CD4-positive, alpha-beta T cell treated with Interleukin-21 for 1 hour (primary cell): ENCODE data around the gene ADAMTS3.

Experiments used
- DNase-seq: peaks from one replicate; pipeline ENCODE4 v3.0.0-alpha.2; 2020

ADAMTS3 gene

GRCh38 chr4:72275381-72275780 is 293.6 kb downstream of the ADAMTS3 start:
- DNase-seq = no peak

DNA sequence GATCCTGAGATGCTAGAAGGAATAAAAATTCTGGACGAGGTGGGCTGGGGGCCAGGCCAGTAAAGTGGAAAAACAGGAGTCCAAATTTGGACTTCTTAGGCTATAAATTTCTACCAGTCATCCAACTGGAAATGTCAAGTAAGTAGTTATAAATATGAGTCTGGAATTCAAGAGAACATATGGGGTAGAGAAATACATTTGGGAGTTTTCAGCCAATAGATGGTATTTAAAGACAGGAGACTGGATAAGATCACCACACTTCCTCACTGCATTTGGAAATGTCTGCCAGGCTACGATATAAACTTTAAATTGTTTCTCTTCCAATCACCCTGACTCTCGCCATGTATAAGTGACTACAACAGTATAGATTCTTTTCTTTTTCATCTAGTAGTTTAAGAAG is 294.8 kb downstream of the ADAMTS3 start:
- DNase-seq = no peak

DNA sequence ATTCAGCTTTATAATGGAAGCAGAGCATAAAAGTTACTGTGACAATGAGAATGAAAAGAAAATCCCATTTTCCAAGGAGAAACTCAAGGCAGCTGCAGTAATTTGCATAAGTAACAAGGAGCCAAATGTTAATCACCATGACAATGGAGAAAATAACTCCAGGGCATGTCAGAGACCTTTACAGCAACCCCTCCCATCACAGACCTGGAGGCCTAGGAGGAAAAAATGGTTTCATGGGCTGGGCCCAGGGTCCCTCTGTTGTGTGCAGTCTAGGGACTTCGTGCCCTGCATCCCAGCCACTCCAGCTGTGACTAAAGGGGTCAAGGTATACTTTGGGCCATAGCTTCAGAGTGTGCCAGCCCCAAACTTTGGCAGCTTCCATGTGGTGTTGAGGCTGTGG is 313.8 kb downstream of the ADAMTS3 start:
- no peak for DNase-seq

- no peak for DNase-seq
Observed at GRCh38 chr4:72243641-72244040, 325.4 kb downstream of the ADAMTS3 start.

- no peak for DNase-seq
Observed at GRCh38 chr4:72239487-72240116, 329.4 kb downstream of the ADAMTS3 start.
